Measurements from ENCODE around the gene B3GNT9. TPM values are rescaled to one million over a fixed set of nuclear protein-coding genes. Genes with fewer than 3 reads are reported as not detected.
A peak's percentile ranks its signal among the peaks of the same experiment; 100 is the strongest.

The B3GNT9 gene
- total and polyA plus RNA-seq, 3 donors from 2014 or later: 18.0 to 24.6 (median 18.6) TPM

- WGBS, 2 donors: 2 to 5% methylated on average over 40 to 57 of the region's 59 CpGs
- Histone ChIP-seq H3K27ac (peak overlapping the region; percentile 98 to 99), H3K9me3 (no peaks in the 10 kb centered on the region), H3K4me1 (peaks cover 29% of the 10 kb centered on the region), H3K4me3 (peak overlapping the region; percentile 64 to 81), H3K36me3 (ENCODE audit: low read depth, missing control alignments) (no peaks in the 10 kb centered on the region), H3K27me3 (no peaks in the 10 kb centered on the region)
- intact Hi-C loops (cut with DNase I; ENCODE audit: low total_unique reads): no loop called here
- DNase-seq: no peak
- no peak for TF ChIP-seq POLR2A (IDR thresholded peaks at IDR 0.05)
- no peak for TF ChIP-seq CTCF (IDR thresholded peaks at IDR 0.05)
Observed at GRCh38 chr16:67184453-67184994, 33.7 kb upstream of the B3GNT9 start.

- Histone ChIP-seq H3K27me3 (no peaks in the 10 kb centered on the region), H3K9me3 (no peaks in the 10 kb centered on the region), H3K27ac (peak within 1 kb of the TSS; percentile 98 to 99), H3K4me1 (peaks cover 29% of the 10 kb centered on the region), H3K36me3 (ENCODE audit: low read depth, missing control alignments) (no peaks in the 10 kb centered on the region), H3K4me3 (peak within 1 kb of the TSS; percentile 64 to 81)
- no peak for TF ChIP-seq CTCF (IDR thresholded peaks at IDR 0.05)
- no peak for TF ChIP-seq POLR2A (IDR thresholded peaks at IDR 0.05)
- peak; percentile 98 for DNase-seq
- WGBS, 2 donors: 0% methylated on average over 4 to 58 of the region's 77 CpGs
- intact Hi-C loops (cut with DNase I; ENCODE audit: low total_unique reads): no loop called here
Observed at GRCh38 chr16:67183627-67184452, 33.0 kb upstream of the B3GNT9 start, which contains the start of gene MATCAP1. Gene MATCAP1 (minus strand): TSS chr16:67183963. CDS start chr16:67180610, 3,353 bp downstream.

GRCh38 chr16:67183284-67183626, 32.5 kb upstream of the B3GNT9 start:
- 11% methylated on average over 11 of the region's 11 CpGs for WGBS, 2 donors
- no peak for DNase-seq
- H3K27me3 ChIP-seq: no peaks in the 10 kb centered on the region
- peaks cover 29% of the 10 kb centered on the region for H3K4me1 ChIP-seq
- no peaks in the 10 kb centered on the region for H3K36me3 ChIP-seq (ENCODE audit: low read depth, missing control alignments)
- no peaks in the 10 kb centered on the region for H3K9me3 ChIP-seq
- intact Hi-C loops (cut with DNase I; ENCODE audit: low total_unique reads): no loop called here
- TF ChIP-seq POLR2A (IDR thresholded peaks at IDR 0.05): no peak
- no peak for TF ChIP-seq CTCF (IDR thresholded peaks at IDR 0.05)
- H3K27ac ChIP-seq: peak overlapping the region; percentile 98 to 99
- peak overlapping the region; percentile 64 to 81 for H3K4me3 ChIP-seq

GRCh38 chr16:67182288-67182687, 31.5 kb upstream of the B3GNT9 start:
- intact Hi-C loops (cut with DNase I; ENCODE audit: low total_unique reads): no loop called here
- TF ChIP-seq POLR2A (IDR thresholded peaks at IDR 0.05) (no peak), CTCF (IDR thresholded peaks at IDR 0.05) (no peak)
- no peaks in the 10 kb centered on the region for H3K36me3 ChIP-seq (ENCODE audit: low read depth, missing control alignments)
- peaks cover 29% of the 10 kb centered on the region for H3K4me1 ChIP-seq
- H3K27ac ChIP-seq: no peak overlapping the region
- DNase-seq: no peak
- 79 to 80% methylated on average over 2 of the region's 2 CpGs for WGBS, 2 donors
- H3K4me3 ChIP-seq: no peak overlapping the region
- no peaks in the 10 kb centered on the region for H3K27me3 ChIP-seq
- no peaks in the 10 kb centered on the region for H3K9me3 ChIP-seq

All from testis (tissue), 3 donors.